ENCODE data around the gene ARID5A.

- no peak for TF ChIP-seq CTCF (conservative IDR thresholded peaks at IDR 0.05)
- TF ChIP-seq ZFX (IDR thresholded peaks at IDR 0.05) = no peak
These were observed 21.5 kb downstream of the ARID5A start for GRCh38 chr2:96558061-96558460.

Measured in C4-2B (cell line).